WTC11 (cell line): ENCODE data around the gene ZC3HAV1L.

Experiments
- ATF2 ChIP-seq: sonication (generic); formaldehyde crosslinking; IDR thresholded peaks from 2 replicates; pipeline ENCODE4 v1.8.1; 2022; ENCODE audit warnings: low read depth, missing genetic modification reagents, borderline replicate concordance
- ATF3 ChIP-seq: sonication (generic); formaldehyde crosslinking; conservative IDR thresholded peaks from 2 replicates; pipeline ENCODE4 v1.8.1; 2022; ENCODE audit warnings: mild to moderate bottlenecking, missing genetic modification reagents
- CTCF ChIP-seq: fragments of 200-600 bp; IDR thresholded peaks from 2 replicates; pipeline ENCODE4 v1.8.0; 2022; ENCODE audit warnings: antibody characterized with exemption
- NR2C2 ChIP-seq: sonication (generic); formaldehyde crosslinking; IDR thresholded peaks from 2 replicates; pipeline ENCODE4 v1.8.0; 2022; ENCODE audit warnings: mild to moderate bottlenecking, missing genetic modification reagents
- TEAD4 ChIP-seq: sonication (generic); formaldehyde crosslinking; IDR thresholded peaks from 2 replicates; pipeline ENCODE4 v1.8.0; 2022; ENCODE audit warnings: mild to moderate bottlenecking, missing genetic modification reagents
- USF2 ChIP-seq: sonication (generic); formaldehyde crosslinking; IDR thresholded peaks from 2 replicates; pipeline ENCODE4 v1.8.1; 2023; ENCODE audit warnings: mild to moderate bottlenecking, missing genetic modification reagents, moderate library complexity
- ZNF121 ChIP-seq: sonication (generic); formaldehyde crosslinking; IDR thresholded peaks from 2 replicates; pipeline ENCODE4 v1.8.0; 2023; ENCODE audit warnings: missing genetic modification reagents
- ZNF138 ChIP-seq: sonication (generic); formaldehyde crosslinking; conservative IDR thresholded peaks from 2 replicates; pipeline ENCODE4 v1.8.1; 2022; ENCODE audit warnings: mild to moderate bottlenecking, moderate library complexity, missing genetic modification reagents
- ZNF232 ChIP-seq: sonication (generic); formaldehyde crosslinking; IDR thresholded peaks from 2 replicates; pipeline ENCODE4 v1.8.0; 2022; ENCODE audit warnings: mild to moderate bottlenecking, missing genetic modification reagents

- TF ChIP-seq CTCF, result no peak
- no peak for TF ChIP-seq TEAD4 (CRISPR knock-in tag)
- no peak for TF ChIP-seq ZNF138
- TF ChIP-seq ZNF232 (CRISPR knock-in tag), result no peak
- TF ChIP-seq ZNF121 (CRISPR knock-in tag), result no peak
- TF ChIP-seq NR2C2 (CRISPR knock-in tag), result no peak
- TF ChIP-seq ATF3 (CRISPR knock-in tag), result no peak
- no peak for TF ChIP-seq USF2 (CRISPR knock-in tag)
- no peak for TF ChIP-seq ATF2 (CRISPR knock-in tag)
Measured at GRCh38 chr7:139038691-139039090, 2.8 kb upstream of the ZC3HAV1L start.
